Measurements from ENCODE around the gene ZKSCAN4. TPM values are rescaled to one million over a fixed set of nuclear protein-coding genes. Genes with fewer than 3 reads are reported as not detected.

ZKSCAN4 gene
- total RNA-seq, 1 experiment from 2014 or later: 7.3 TPM

DNA sequence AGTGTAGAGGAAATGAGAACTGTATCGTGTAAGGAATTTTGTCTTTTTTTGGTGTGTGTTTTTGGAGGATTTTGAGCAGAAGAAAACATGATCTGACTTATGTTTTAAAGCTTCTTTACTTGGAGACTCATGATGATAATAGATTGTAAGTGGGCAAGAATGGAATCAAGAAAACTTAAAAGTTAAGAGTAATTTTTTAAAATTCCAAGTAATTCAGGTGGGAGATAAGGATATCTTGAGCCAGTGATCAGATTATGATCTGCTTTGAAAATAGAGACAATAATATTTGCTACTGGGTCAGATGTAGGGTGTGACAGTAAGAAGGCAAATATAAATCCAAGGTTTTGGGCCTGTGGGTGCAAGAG, 15.6 kb upstream of the ZKSCAN4 start:
- Mint-ChIP-seq H3K4me1 (no peaks in the 10 kb centered on the region), H3K27ac (no peak overlapping the region), H3K9me3 (no peaks in the 10 kb centered on the region), H3K36me3 (peaks cover 7% of the 10 kb centered on the region; the same call in 1 of the 2 replicates), H3K27me3 (ENCODE audit: low read depth) (peaks cover 27% of the 10 kb centered on the region), H3K4me3 (no peak overlapping the region)
- ATAC-seq: no peak
- no peak for DNase-seq (ENCODE audit: low spot score)
- TF ChIP-seq EMX1 (CRISPR knock-in tag; IDR thresholded peaks at IDR 0.05) (no peak), FOXP1 (CRISPR knock-in tag; IDR thresholded peaks at IDR 0.05; ENCODE audit: borderline replicate concordance) (no peak)
- ChIA-PET CTCF (interaction anchor here (0.7 to 2.7 kb wide), 6 partner anchors 12 to 163 kb away, joined by 3 to 34 read pairs (median 8); partner anchors contain the start of genes PGBD1 and ZKSCAN4), POLR2A (interaction anchor here (0.8 to 2.1 kb wide), 12 partner anchors 12 to 375 kb away, joined by 3 to 14 read pairs (median 6); partner anchors contain the start of genes PGBD1, ZKSCAN3, ZKSCAN4 and ZKSCAN8)

DNA sequence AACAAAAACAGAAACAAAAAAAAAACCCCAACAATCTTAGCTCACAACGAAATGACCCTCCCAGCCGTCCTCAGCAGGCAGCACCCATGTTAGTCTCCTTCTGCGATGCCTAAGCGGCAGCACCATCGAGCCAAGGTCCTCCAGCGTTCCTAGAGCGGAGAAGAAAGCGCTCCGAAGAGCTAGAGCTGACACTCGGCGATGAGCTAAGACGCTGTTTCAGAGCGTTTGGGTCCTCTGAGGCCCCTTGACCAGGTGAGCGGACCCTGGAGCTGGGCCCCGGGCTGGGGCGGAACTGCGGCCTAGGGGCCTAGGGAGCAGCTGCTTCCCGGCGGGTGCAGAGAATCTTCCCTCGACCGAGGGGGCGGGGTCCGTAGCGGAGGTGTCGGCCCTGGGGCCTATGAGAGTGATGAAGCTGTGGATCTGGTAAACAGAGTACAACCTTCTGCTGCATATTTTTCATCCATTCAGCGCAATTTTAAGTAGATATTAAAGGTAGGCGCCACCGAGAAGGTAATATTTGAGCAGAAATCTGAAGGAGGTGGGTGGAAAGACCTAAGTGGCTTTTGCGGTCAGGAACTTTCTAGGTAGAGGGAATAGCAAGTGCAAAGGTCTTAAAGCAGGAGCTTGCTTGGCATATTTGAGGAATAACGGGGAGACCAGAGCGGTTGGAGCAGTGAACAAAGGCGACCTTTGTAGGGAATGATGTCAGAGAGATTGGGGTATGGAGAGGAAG, 15.1 kb upstream of the ZKSCAN4 start, which contains the start of gene ZSCAN26:
Gene ZSCAN26, plus strand, starts transcription at position 182 of the 733 bp plus-strand sequence. CDS start 4,777 bp downstream, outside the sequence.
- POLR2A ChIA-PET: interaction anchor here (0.6 to 2.1 kb wide), 17 partner anchors 12 to 409 kb away, joined by 3 to 14 read pairs (median 4); partner anchors contain the start of genes PGBD1, ZKSCAN3, ZKSCAN4 and ZKSCAN8
- peak; percentile 91 for DNase-seq (ENCODE audit: low spot score)
- H3K27me3 Mint-ChIP-seq (ENCODE audit: low read depth): peaks cover 32% of the 10 kb centered on the region
- no peaks in the 10 kb centered on the region for H3K9me3 Mint-ChIP-seq
- H3K36me3 Mint-ChIP-seq: 0 out of 2 replicates have a peak, but pooled peaks cover 2% of the 10 kb centered on the region
- CTCF ChIA-PET: interaction anchor here (0.7 to 2.7 kb wide), 7 partner anchors 13 to 162 kb away, joined by 3 to 34 read pairs (median 7); partner anchors contain the start of genes PGBD1 and ZKSCAN4
- no peak within 1 kb of the TSS; the same call in 1 of the 2 replicates for H3K27ac Mint-ChIP-seq
- peak; percentile 96 for ATAC-seq
- no peaks in the 10 kb centered on the region for H3K4me1 Mint-ChIP-seq
- H3K4me3 Mint-ChIP-seq: no peak within 1 kb of the TSS
- TF ChIP-seq FOXK1 (CRISPR knock-in tag; IDR thresholded peaks at IDR 0.05): peak; percentile 55; the same call in 1 of the 2 replicates
- TF ChIP-seq SMAD4 (CRISPR knock-in tag; IDR thresholded peaks at IDR 0.05): no peak
- TF ChIP-seq TP53 (CRISPR knock-in tag; IDR thresholded peaks at IDR 0.05): no peak
- TF ChIP-seq KAT7 (CRISPR knock-in tag; IDR thresholded peaks at IDR 0.05; ENCODE audit: borderline replicate concordance): no peak
- no peak for TF ChIP-seq ZBTB21 (CRISPR knock-in tag; IDR thresholded peaks at IDR 0.05; ENCODE audit: borderline replicate concordance)
- TF ChIP-seq SP1 (CRISPR knock-in tag; conservative IDR thresholded peaks at IDR 0.05): peak; percentile 63; the same call in 1 of the 2 replicates
- TF ChIP-seq, protein P1, sequence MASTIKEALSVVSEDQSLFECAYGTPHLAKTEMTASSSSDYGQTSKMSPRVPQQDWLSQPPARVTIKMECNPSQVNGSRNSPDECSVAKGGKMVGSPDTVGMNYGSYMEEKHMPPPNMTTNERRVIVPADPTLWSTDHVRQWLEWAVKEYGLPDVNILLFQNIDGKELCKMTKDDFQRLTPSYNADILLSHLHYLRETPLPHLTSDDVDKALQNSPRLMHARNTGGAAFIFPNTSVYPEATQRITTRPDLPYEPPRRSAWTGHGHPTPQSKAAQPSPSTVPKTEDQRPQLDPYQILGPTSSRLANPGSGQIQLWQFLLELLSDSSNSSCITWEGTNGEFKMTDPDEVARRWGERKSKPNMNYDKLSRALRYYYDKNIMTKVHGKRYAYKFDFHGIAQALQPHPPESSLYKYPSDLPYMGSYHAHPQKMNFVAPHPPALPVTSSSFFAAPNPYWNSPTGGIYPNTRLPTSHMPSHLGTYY (CRISPR knock-in tag; IDR thresholded peaks at IDR 0.05): no peak
- TF ChIP-seq, protein P2, sequence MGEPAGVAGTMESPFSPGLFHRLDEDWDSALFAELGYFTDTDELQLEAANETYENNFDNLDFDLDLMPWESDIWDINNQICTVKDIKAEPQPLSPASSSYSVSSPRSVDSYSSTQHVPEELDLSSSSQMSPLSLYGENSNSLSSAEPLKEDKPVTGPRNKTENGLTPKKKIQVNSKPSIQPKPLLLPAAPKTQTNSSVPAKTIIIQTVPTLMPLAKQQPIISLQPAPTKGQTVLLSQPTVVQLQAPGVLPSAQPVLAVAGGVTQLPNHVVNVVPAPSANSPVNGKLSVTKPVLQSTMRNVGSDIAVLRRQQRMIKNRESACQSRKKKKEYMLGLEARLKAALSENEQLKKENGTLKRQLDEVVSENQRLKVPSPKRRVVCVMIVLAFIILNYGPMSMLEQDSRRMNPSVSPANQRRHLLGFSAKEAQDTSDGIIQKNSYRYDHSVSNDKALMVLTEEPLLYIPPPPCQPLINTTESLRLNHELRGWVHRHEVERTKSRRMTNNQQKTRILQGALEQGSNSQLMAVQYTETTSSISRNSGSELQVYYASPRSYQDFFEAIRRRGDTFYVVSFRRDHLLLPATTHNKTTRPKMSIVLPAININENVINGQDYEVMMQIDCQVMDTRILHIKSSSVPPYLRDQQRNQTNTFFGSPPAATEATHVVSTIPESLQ (CRISPR knock-in tag; IDR thresholded peaks at IDR 0.05): no peak
- TF ChIP-seq NFYB (CRISPR knock-in tag; conservative IDR thresholded peaks at IDR 0.05; ENCODE audit: low read depth): no peak
- TF ChIP-seq ETV6 (CRISPR knock-in tag; IDR thresholded peaks at IDR 0.05): peak; percentile 52; the same call in 1 of the 2 replicates
- no peak for TF ChIP-seq TEAD1 (CRISPR knock-in tag; IDR thresholded peaks at IDR 0.05)
- TF ChIP-seq, protein P3, sequence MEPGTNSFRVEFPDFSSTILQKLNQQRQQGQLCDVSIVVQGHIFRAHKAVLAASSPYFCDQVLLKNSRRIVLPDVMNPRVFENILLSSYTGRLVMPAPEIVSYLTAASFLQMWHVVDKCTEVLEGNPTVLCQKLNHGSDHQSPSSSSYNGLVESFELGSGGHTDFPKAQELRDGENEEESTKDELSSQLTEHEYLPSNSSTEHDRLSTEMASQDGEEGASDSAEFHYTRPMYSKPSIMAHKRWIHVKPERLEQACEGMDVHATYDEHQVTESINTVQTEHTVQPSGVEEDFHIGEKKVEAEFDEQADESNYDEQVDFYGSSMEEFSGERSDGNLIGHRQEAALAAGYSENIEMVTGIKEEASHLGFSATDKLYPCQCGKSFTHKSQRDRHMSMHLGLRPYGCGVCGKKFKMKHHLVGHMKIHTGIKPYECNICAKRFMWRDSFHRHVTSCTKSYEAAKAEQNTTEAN (CRISPR knock-in tag; IDR thresholded peaks at IDR 0.05): no peak
- TF ChIP-seq, protein P4, sequence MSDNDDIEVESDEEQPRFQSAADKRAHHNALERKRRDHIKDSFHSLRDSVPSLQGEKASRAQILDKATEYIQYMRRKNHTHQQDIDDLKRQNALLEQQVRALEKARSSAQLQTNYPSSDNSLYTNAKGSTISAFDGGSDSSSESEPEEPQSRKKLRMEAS (CRISPR knock-in tag; IDR thresholded peaks at IDR 0.05): peak; percentile 59; the same call in 1 of the 2 replicates
- TF ChIP-seq, protein P5, sequence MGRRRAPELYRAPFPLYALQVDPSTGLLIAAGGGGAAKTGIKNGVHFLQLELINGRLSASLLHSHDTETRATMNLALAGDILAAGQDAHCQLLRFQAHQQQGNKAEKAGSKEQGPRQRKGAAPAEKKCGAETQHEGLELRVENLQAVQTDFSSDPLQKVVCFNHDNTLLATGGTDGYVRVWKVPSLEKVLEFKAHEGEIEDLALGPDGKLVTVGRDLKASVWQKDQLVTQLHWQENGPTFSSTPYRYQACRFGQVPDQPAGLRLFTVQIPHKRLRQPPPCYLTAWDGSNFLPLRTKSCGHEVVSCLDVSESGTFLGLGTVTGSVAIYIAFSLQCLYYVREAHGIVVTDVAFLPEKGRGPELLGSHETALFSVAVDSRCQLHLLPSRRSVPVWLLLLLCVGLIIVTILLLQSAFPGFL (CRISPR knock-in tag; IDR thresholded peaks at IDR 0.05; ENCODE audit: borderline replicate concordance): no peak
- TF ChIP-seq ESRRA (CRISPR knock-in tag; IDR thresholded peaks at IDR 0.05; ENCODE audit: borderline replicate concordance): no peak
- TF ChIP-seq, protein P6, sequence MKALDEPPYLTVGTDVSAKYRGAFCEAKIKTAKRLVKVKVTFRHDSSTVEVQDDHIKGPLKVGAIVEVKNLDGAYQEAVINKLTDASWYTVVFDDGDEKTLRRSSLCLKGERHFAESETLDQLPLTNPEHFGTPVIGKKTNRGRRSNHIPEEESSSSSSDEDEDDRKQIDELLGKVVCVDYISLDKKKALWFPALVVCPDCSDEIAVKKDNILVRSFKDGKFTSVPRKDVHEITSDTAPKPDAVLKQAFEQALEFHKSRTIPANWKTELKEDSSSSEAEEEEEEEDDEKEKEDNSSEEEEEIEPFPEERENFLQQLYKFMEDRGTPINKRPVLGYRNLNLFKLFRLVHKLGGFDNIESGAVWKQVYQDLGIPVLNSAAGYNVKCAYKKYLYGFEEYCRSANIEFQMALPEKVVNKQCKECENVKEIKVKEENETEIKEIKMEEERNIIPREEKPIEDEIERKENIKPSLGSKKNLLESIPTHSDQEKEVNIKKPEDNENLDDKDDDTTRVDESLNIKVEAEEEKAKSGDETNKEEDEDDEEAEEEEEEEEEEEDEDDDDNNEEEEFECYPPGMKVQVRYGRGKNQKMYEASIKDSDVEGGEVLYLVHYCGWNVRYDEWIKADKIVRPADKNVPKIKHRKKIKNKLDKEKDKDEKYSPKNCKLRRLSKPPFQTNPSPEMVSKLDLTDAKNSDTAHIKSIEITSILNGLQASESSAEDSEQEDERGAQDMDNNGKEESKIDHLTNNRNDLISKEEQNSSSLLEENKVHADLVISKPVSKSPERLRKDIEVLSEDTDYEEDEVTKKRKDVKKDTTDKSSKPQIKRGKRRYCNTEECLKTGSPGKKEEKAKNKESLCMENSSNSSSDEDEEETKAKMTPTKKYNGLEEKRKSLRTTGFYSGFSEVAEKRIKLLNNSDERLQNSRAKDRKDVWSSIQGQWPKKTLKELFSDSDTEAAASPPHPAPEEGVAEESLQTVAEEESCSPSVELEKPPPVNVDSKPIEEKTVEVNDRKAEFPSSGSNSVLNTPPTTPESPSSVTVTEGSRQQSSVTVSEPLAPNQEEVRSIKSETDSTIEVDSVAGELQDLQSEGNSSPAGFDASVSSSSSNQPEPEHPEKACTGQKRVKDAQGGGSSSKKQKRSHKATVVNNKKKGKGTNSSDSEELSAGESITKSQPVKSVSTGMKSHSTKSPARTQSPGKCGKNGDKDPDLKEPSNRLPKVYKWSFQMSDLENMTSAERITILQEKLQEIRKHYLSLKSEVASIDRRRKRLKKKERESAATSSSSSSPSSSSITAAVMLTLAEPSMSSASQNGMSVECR (CRISPR knock-in tag; IDR thresholded peaks at IDR 0.05; ENCODE audit: borderline replicate concordance): peak; percentile 70; the same call in 1 of the 2 replicates
- TF ChIP-seq MXD4 (CRISPR knock-in tag; IDR thresholded peaks at IDR 0.05; ENCODE audit: borderline replicate concordance): no peak
- TF ChIP-seq NR2C2 (CRISPR knock-in tag; IDR thresholded peaks at IDR 0.05): no peak
